Left lung (tissue), 10 donors: Measurements from ENCODE around the gene OLAH. TPM values are rescaled to one million over a fixed set of nuclear protein-coding genes. Genes with fewer than 3 reads are reported as not detected.

ENCODE experiments used
- ATAC-seq: fragments of 200-7000 bp; cut with Tn5 transposase; one replicate; pipeline ENCODE4 v1.9.1; 2020; ENCODE audit warnings: moderate library complexity
- DNase-seq, 4 donors: peaks; one replicate each; pipeline ENCODE4 v3.0.0-alpha.2; 2013 to 2020
- H3K27ac ChIP-seq, 2 donors: fragments of 200-600 bp; sonication (generic) in 1 of 2; one replicate each; pipeline versions ENCODE4 v1.5.0 to v1.8.0; 2020 to 2021
- H3K27me3 ChIP-seq, 2 donors: fragments of 200-600 bp; sonication (generic) in 1 of 2; one replicate each; pipeline versions ENCODE4 v1.5.0 to v1.8.0; 2020 to 2021
- H3K36me3 ChIP-seq, 2 donors: fragments of 200-600 bp; sonication (generic) in 1 of 2; one replicate each; pipeline versions ENCODE4 v1.5.0 to v1.8.0; 2020 to 2021
- H3K4me1 ChIP-seq, 2 donors: fragments of 200-600 bp; one replicate each; pipeline ENCODE4 v1.8.0; 2021
- H3K4me3 ChIP-seq, 2 donors: fragments of 200-600 bp; sonication (generic) in 1 of 2; one replicate each; pipeline versions ENCODE4 v1.5.0 to v1.8.0; 2020 to 2021; ENCODE audit warnings: mild to moderate bottlenecking in 1 of 2
- H3K9me3 ChIP-seq, 2 donors: fragments of 200-600 bp; sonication (generic) in 1 of 2; one replicate each; pipeline versions ENCODE4 v1.5.0 to v1.8.0; 2020 to 2021
- CTCF ChIP-seq, 2 donors: fragments of 200-600 bp; sonication (generic) in 1 of 2; IDR thresholded peaks; one replicate each; pipeline versions ENCODE4 v1.5.0 to v1.8.0; 2021; ENCODE audit warnings: antibody characterized with exemption in 2 of 2
- intact Hi-C, 2 donors: fragments of 100-400 bp; cut with DNase I; formaldehyde crosslinking; loops; one replicate each; pipeline versions ENCODE4 v1.11.2 to v1.14.2; 2022
- polyA plus RNA-seq, 6 donors: library from polyadenylated mRNA; unstranded; fragments of 120-200 nt; gene quantifications; one replicate each; pipeline ENCODE4 v1.2.1, GENCODE V29; 2013; ENCODE audit not compliant: insufficient read length in 6 of 6
- total RNA-seq, 2 donors: library from RNA; stranded (reverse); fragmentation: NEBNext Ultra II Directional; extraction: Animal tissue kit (Norgen Biotek cat#: 25700); gene quantifications; one replicate each; pipeline ENCODE4 v1.2.1, GENCODE V29; 2021
- donor health status: DM: no; HTN: yes; CAD: no.
- donor health status: DM: no; HTN: no; CAD: no.

Gene OLAH
- total and polyA plus RNA-seq, 8 donors, result 0.08 to 19.0 (median 0.34) TPM; not detected in 3

- DNase-seq (no peak), ATAC-seq (no peak)
- TF ChIP-seq CTCF (IDR thresholded peaks at IDR 0.05), result no peak
- Histone ChIP-seq H3K9me3 (no peaks in the 10 kb centered on the region), H3K27me3 (no peaks in the 10 kb centered on the region), H3K27ac (no peak overlapping the region), H3K4me1 (no peaks in the 10 kb centered on the region), H3K36me3 (no peaks in the 10 kb centered on the region), H3K4me3 (no peak overlapping the region)
- intact Hi-C loops, result no loop called here
These were observed 28.6 kb downstream of the OLAH start for GRCh38 chr10:15072358-15072757.

- intact Hi-C loops, result no loop called here
- Histone ChIP-seq H3K27ac (no peak overlapping the region), H3K4me1 (no peaks in the 10 kb centered on the region), H3K36me3 (no peaks in the 10 kb centered on the region), H3K27me3 (no peaks in the 10 kb centered on the region), H3K9me3 (no peaks in the 10 kb centered on the region), H3K4me3 (no peak overlapping the region)
- no peak for TF ChIP-seq CTCF (IDR thresholded peaks at IDR 0.05)
- DNase-seq (no peak), ATAC-seq (no peak)
These were observed 31.7 kb downstream of the OLAH start for GRCh38 chr10:15075421-15075820.

GRCh38 chr10:15083674-15084501 lies 40.1 kb downstream of the OLAH start:
- peaks cover 0 to 17% of the 10 kb centered on the region in 2 donors for H3K27me3 ChIP-seq
- peak overlapping the region; percentile 28 to 31 for H3K4me3 ChIP-seq
- H3K36me3 ChIP-seq, result no peaks in the 10 kb centered on the region
- DNase-seq, result no peak
- peak overlapping the region; percentile 59 to 71 for H3K27ac ChIP-seq
- peaks cover 0 to 9% of the 10 kb centered on the region in 2 donors for H3K4me1 ChIP-seq
- no peak for TF ChIP-seq CTCF (IDR thresholded peaks at IDR 0.05)
- intact Hi-C loops, result no loop called here
- H3K9me3 ChIP-seq, result no peaks in the 10 kb centered on the region
- no peak for ATAC-seq

GRCh38 chr10:15084502-15084922 lies 40.8 kb downstream of the OLAH start:
- no peaks in the 10 kb centered on the region for H3K9me3 ChIP-seq
- peak overlapping the region; percentile 59 to 71 for H3K27ac ChIP-seq
- peak overlapping the region; percentile 28 to 31 for H3K4me3 ChIP-seq
- peaks cover 0 to 22% of the 10 kb centered on the region in 2 donors for H3K27me3 ChIP-seq
- peak; percentile 86 for ATAC-seq
- peak in 3 of 4 donors; percentile 58 to 91 (median 71) for DNase-seq
- no peak for TF ChIP-seq CTCF (IDR thresholded peaks at IDR 0.05)
- no peaks in the 10 kb centered on the region for H3K36me3 ChIP-seq
- intact Hi-C loops, result no loop called here
- peaks cover 0 to 12% of the 10 kb centered on the region in 2 donors for H3K4me1 ChIP-seq

GRCh38 chr10:15088428-15089261 lies 44.9 kb downstream of the OLAH start, which contains the start of gene ACBD7:
TSS of gene ACBD7 (minus strand) at chr10:15088776. CDS start at chr10:15088728, 48 bp downstream.
- DNase-seq (peak; percentile 69 to 94 (median 78)), ATAC-seq (peak; percentile 96)
- peak within 1 kb of the TSS; percentile 41 to 45 for H3K4me3 ChIP-seq
- peaks cover 0 to 22% of the 10 kb centered on the region in 2 donors for H3K27me3 ChIP-seq
- TF ChIP-seq CTCF (IDR thresholded peaks at IDR 0.05), result peak; percentile 74 to 75
- H3K36me3 ChIP-seq, result no peaks in the 10 kb centered on the region
- no peak within 1 kb of the TSS for H3K27ac ChIP-seq
- H3K9me3 ChIP-seq, result no peaks in the 10 kb centered on the region
- H3K4me1 ChIP-seq, result peaks cover 0 to 12% of the 10 kb centered on the region in 2 donors
- intact Hi-C loops, result no loop called here
